Testis (tissue), 2 donors: ENCODE results near the gene GJA10.

ENCODE experiments used
- POLR2A ChIP-seq: fragments of 450-650 bp; IDR thresholded peaks from one replicate; pipeline ENCODE4 v1.6.1; 2017; ENCODE audit warnings: antibody characterized with exemption, mild to moderate bottlenecking, moderate library complexity
- TF ChIP-seq, protein P1 (sequence below), 3 experiments: fragments of 450-650 bp in 2 of 3; fragments of 200-600 bp in 1 of 3; sonication (generic) in 1 of 3; IDR thresholded peaks; one replicate each; pipeline ENCODE4 v1.5.1; 2016 to 2019; ENCODE audit warnings: antibody characterized with exemption in 3 of 3, mild to moderate bottlenecking in 2 of 3, moderate library complexity in 1 of 3

DNA sequence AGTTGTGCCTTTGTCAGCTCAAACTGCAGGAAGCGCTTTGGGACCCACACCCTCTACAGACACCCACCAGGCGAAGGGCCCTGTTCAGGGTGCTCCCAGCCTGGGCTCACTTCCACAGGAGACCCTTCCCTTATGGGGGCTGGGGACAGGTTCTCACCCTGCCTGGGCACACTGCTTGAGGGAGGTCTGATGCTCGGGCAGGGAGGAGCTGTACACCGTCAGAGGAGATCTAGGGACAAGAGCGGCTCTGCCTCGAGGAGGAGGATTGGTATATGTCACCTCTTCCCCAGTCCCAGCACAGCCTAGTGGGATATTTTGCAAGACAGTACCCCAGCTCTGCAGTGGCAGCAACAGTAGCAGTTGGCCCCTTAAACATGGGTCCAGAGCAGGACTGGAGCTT is 26.9 kb downstream of the GJA10 start:
- no peak for TF ChIP-seq POLR2A
- TF ChIP-seq, protein P1, sequence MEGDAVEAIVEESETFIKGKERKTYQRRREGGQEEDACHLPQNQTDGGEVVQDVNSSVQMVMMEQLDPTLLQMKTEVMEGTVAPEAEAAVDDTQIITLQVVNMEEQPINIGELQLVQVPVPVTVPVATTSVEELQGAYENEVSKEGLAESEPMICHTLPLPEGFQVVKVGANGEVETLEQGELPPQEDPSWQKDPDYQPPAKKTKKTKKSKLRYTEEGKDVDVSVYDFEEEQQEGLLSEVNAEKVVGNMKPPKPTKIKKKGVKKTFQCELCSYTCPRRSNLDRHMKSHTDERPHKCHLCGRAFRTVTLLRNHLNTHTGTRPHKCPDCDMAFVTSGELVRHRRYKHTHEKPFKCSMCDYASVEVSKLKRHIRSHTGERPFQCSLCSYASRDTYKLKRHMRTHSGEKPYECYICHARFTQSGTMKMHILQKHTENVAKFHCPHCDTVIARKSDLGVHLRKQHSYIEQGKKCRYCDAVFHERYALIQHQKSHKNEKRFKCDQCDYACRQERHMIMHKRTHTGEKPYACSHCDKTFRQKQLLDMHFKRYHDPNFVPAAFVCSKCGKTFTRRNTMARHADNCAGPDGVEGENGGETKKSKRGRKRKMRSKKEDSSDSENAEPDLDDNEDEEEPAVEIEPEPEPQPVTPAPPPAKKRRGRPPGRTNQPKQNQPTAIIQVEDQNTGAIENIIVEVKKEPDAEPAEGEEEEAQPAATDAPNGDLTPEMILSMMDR (IDR thresholded peaks at IDR 0.05): no peak
